ENCODE measurements around the gene DMRTA2.
"Not testable (repeated sequence)": the region's sequence is repeated elsewhere in the genome, so short reads cannot be mapped to it uniquely, and the experiment has no call there.

Gene DMRTA2

GRCh38 chr1:50423670-50424000 is 392 bp upstream of the DMRTA2 start:
- DNase-seq: no peak

GRCh38 chr1:50422675-50422945 is 633 bp downstream of the DMRTA2 start:
- no peak for DNase-seq

- no peak for DNase-seq
Measured at GRCh38 chr1:50421768-50422674, 1.2 kb downstream of the DMRTA2 start.

- DNase-seq: no peak
Measured at GRCh38 chr1:50421366-50421748, 1.9 kb downstream of the DMRTA2 start.

GRCh38 chr1:50420689-50421365 is 2.4 kb downstream of the DMRTA2 start:
- no peak for DNase-seq

GRCh38 chr1:50419907-50420677 is 3.2 kb downstream of the DMRTA2 start:
- no peak for DNase-seq

GRCh38 chr1:50419192-50419906 is 3.9 kb downstream of the DMRTA2 start:
- DNase-seq: no peak

- DNase-seq: no peak
Measured at GRCh38 chr1:50418600-50419109, 4.6 kb downstream of the DMRTA2 start.

- DNase-seq: no peak
Measured at GRCh38 chr1:50417946-50418599, 5.2 kb downstream of the DMRTA2 start.

- no peak for DNase-seq
Measured at GRCh38 chr1:50417507-50417906, 5.7 kb downstream of the DMRTA2 start.

- DNase-seq: no peak
Measured at GRCh38 chr1:50416553-50417453, 6.4 kb downstream of the DMRTA2 start.

GRCh38 chr1:50416150-50416527 is 7.1 kb downstream of the DMRTA2 start:
- no peak for DNase-seq

- DNase-seq: no peak
Measured at GRCh38 chr1:50415235-50416149, 7.8 kb downstream of the DMRTA2 start.

- no peak for DNase-seq
Measured at GRCh38 chr1:50414853-50415234, 8.4 kb downstream of the DMRTA2 start.

GRCh38 chr1:50412813-50413476 is 10.3 kb downstream of the DMRTA2 start:
- DNase-seq: no peak

GRCh38 chr1:50405814-50406213 is 17.4 kb downstream of the DMRTA2 start:
- no peak for DNase-seq

GRCh38 chr1:50393522-50394120 is 29.6 kb downstream of the DMRTA2 start:
- no peak for DNase-seq

- not testable (repeated sequence) for DNase-seq
Measured at GRCh38 chr1:50381551-50381950, 41.7 kb downstream of the DMRTA2 start.

GRCh38 chr1:50378770-50379169 is 44.5 kb downstream of the DMRTA2 start:
- DNase-seq: no peak

All from RPMI8226 (cell line).